GM12874 (cell line): ENCODE results near the gene STX4.

Experiments
- CTCF ChIP-seq: IDR thresholded peaks from 2 replicates; pipeline ENCODE4 v1.5.1; 2011; ENCODE audit warnings: low read depth, mild to moderate bottlenecking, control low read depth, low read length, moderate library complexity; ENCODE audit not compliant: insufficient read depth

The STX4 gene

GRCh38 chr16:31077592-31078396 lies 44.4 kb downstream of the STX4 start:
- no peak for TF ChIP-seq CTCF

- TF ChIP-seq CTCF: no peak
These were observed 45.4 kb downstream of the STX4 start for GRCh38 chr16:31078597-31079341.

GRCh38 chr16:31079342-31079944 lies 46.1 kb downstream of the STX4 start:
- no peak for TF ChIP-seq CTCF

GRCh38 chr16:31080035-31080629 lies 46.8 kb downstream of the STX4 start:
- TF ChIP-seq CTCF: no peak

- TF ChIP-seq CTCF: no peak
These were observed 47.5 kb downstream of the STX4 start for GRCh38 chr16:31080756-31081419.

- no peak for TF ChIP-seq CTCF
These were observed 48.3 kb downstream of the STX4 start for GRCh38 chr16:31081428-31082351.
